PC-9 (cell line): ENCODE results near the gene BEST3.

ENCODE experiments used
- EZH2 ChIP-seq: fragments of 200-600 bp; sonication (generic); IDR thresholded peaks from 2 replicates; pipeline ENCODE4 v1.8.0; 2017; ENCODE audit warnings: antibody characterized with exemption, low read depth
- TF ChIP-seq, protein P1 (sequence below): fragments of 200-600 bp; sonication (generic); conservative IDR thresholded peaks from 2 replicates; pipeline ENCODE4 v1.6.1; 2017; ENCODE audit warnings: mixed run types, antibody characterized with exemption, mild to moderate bottlenecking, moderate library complexity

- TF ChIP-seq, protein P1, sequence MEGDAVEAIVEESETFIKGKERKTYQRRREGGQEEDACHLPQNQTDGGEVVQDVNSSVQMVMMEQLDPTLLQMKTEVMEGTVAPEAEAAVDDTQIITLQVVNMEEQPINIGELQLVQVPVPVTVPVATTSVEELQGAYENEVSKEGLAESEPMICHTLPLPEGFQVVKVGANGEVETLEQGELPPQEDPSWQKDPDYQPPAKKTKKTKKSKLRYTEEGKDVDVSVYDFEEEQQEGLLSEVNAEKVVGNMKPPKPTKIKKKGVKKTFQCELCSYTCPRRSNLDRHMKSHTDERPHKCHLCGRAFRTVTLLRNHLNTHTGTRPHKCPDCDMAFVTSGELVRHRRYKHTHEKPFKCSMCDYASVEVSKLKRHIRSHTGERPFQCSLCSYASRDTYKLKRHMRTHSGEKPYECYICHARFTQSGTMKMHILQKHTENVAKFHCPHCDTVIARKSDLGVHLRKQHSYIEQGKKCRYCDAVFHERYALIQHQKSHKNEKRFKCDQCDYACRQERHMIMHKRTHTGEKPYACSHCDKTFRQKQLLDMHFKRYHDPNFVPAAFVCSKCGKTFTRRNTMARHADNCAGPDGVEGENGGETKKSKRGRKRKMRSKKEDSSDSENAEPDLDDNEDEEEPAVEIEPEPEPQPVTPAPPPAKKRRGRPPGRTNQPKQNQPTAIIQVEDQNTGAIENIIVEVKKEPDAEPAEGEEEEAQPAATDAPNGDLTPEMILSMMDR, result no peak
- no peak for TF ChIP-seq EZH2
Measured at GRCh38 chr12:69644511-69644910, 54.6 kb downstream of the BEST3 start.
